ENCODE data around the gene NFIB. TPM values are rescaled to one million over a fixed set of nuclear protein-coding genes. Genes with fewer than 3 reads are reported as not detected.

The NFIB gene
- total RNA-seq, 1 experiment from 2014 or later = 14.3 TPM

GRCh38 chr9:14104496-14104895 is 209.4 kb downstream of the NFIB start:
- no peak overlapping the region for H3K14ac ChIP-seq (ENCODE audit: insufficient read depth, low read length)
- no peaks in the 10 kb centered on the region for H3K27me3 ChIP-seq (ENCODE audit: insufficient read depth, low read length)
- no peaks in the 10 kb centered on the region for H3K23me2 ChIP-seq (ENCODE audit: insufficient read length, low read depth, low read length, poor library complexity, severe bottlenecking)
- peaks cover 25 to 28% of the 10 kb centered on the region in 2 experiments for H3K4me1 Mint-ChIP-seq
- no peak overlapping the region for H2BK12ac ChIP-seq (ENCODE audit: insufficient read length, low read depth, low read length)
- H3K9ac ChIP-seq (ENCODE audit: extremely low read depth, insufficient read length, low read length) = no peak overlapping the region
- no peak overlapping the region for H4K8ac ChIP-seq (replicated peaks; ENCODE audit: insufficient read length, low read depth, low read length)
- H2BK20ac ChIP-seq (ENCODE audit: low read depth, low read length, poor library complexity, severe bottlenecking) = no peak overlapping the region
- H4K91ac ChIP-seq (ENCODE audit: insufficient read length, low read depth, low read length) = no peak overlapping the region
- H3K4me3 Mint-ChIP-seq = no peak overlapping the region
- H3K27me3 Mint-ChIP-seq (ENCODE audit: low read depth) = no peaks in the 10 kb centered on the region
- no peaks in the 10 kb centered on the region for H3K79me2 ChIP-seq (ENCODE audit: insufficient read depth, low read length)
- TF ChIP-seq CTCF (conservative IDR thresholded peaks at IDR 0.05) = no peak
- H2BK15ac ChIP-seq (ENCODE audit: low read depth, low read length) = no peak overlapping the region
- no peak overlapping the region for H2BK5ac ChIP-seq (ENCODE audit: insufficient read length, low read length)
- no peak overlapping the region for H3K4me2 ChIP-seq (ENCODE audit: insufficient read depth, insufficient read length, low read length)
- no peak overlapping the region for H2BK120ac ChIP-seq (ENCODE audit: low read depth, low read length, poor library complexity, severe bottlenecking)
- H4K5ac ChIP-seq (ENCODE audit: insufficient read length, low read depth, low read length) = no peak overlapping the region
- no peak overlapping the region for H2AK5ac ChIP-seq (ENCODE audit: insufficient read length, low read length)
- H3K4me1 ChIP-seq (ENCODE audit: insufficient read depth, low read length) = peaks cover 3% of the 10 kb centered on the region; the same call in 1 of the 2 replicates
- no peaks in the 10 kb centered on the region for H3K36me3 Mint-ChIP-seq (ENCODE audit: insufficient read depth in 1 of 3, low read depth in 3 of 3)
- WGBS (ENCODE audit: extremely low coverage, insufficient read length, low lambda C conversion rate) = no CpG with 5 or more reads among the region's 3 CpGs
- H3K27ac Mint-ChIP-seq = no peak overlapping the region
- H3K23ac ChIP-seq (ENCODE audit: insufficient read length, low read depth, low read length) = no peak overlapping the region
- H3K9me3 ChIP-seq (ENCODE audit: control insufficient read depth, low read depth, low read length) = no peaks in the 10 kb centered on the region
- H3K18ac ChIP-seq (ENCODE audit: insufficient read length, low read depth, low read length) = no peak overlapping the region
- H2AFZ ChIP-seq (ENCODE audit: low read length) = no peak overlapping the region
- no peaks in the 10 kb centered on the region for H4K20me1 ChIP-seq (ENCODE audit: control insufficient read depth, insufficient read depth, insufficient read length)
- H3K79me1 ChIP-seq (ENCODE audit: insufficient read depth, low read depth, low read length, poor library complexity, severe bottlenecking) = no peaks in the 10 kb centered on the region
- H3K27ac ChIP-seq (ENCODE audit: insufficient read length, low read depth, low read length) = no peak overlapping the region
- no peak overlapping the region for H3K56ac ChIP-seq (ENCODE audit: insufficient read length, low read depth, low read length)
- no peak overlapping the region for H3K4ac ChIP-seq (ENCODE audit: low read depth, low read length)
- no peak for DNase-seq
- H3T11ph ChIP-seq (ENCODE audit: low read length) = no peak overlapping the region
- no peaks in the 10 kb centered on the region for H3K9me3 Mint-ChIP-seq

Data from H9 (cell line).